OCI-LY7 (cell line): ENCODE measurements around the gene FAM193A. TPM values are rescaled to one million over a fixed set of nuclear protein-coding genes. Genes with fewer than 3 reads are reported as not detected.
A peak's percentile ranks its signal among the peaks of the same experiment; 100 is the strongest.

ENCODE experiments used
- BruUV-seq: library from RNA; stranded (reverse); fragments of 400-500 nt; replicated peaks from 2 replicates; lab custom pipeline; 2021; lab: Mats Ljungman, UMichigan
- CTCF ChIA-PET: fragments of 300-600 bp; sonication (Branson Sonifier 250); formaldehyde crosslinking; loops from one replicate; lab custom pipeline; 2022; ENCODE audit warnings: antibody characterized with exemption; ENCODE audit not compliant: unreplicated experiment; lab: Charles Lee
- POLR2A ChIA-PET: fragments of 300-600 bp; sonication (Branson Sonifier 250); formaldehyde crosslinking; loops from one replicate; lab custom pipeline; 2022; ENCODE audit warnings: antibody characterized with exemption; lab: Charles Lee
- DNase-seq: peaks from one replicate; pipeline ENCODE4 v3.0.0-alpha.2; 2015; ENCODE audit warnings: low spot score
- H2AFZ ChIP-seq: fragments of 200-600 bp; sonication (generic), shearing (Covaris generic); 2 replicates; pipeline ENCODE4 v1.6.1; 2014; ENCODE audit warnings: mild to moderate bottlenecking, antibody characterized with exemption, low read length, moderate library complexity
- H3K27ac ChIP-seq: fragments of 200-600 bp; sonication (generic); 2 replicates; pipeline ENCODE4 v1.5.1; 2014; ENCODE audit warnings: mixed run types, low read depth, mild to moderate bottlenecking, moderate library complexity, low read length, inconsistent platforms; ENCODE audit not compliant: poor library complexity, severe bottlenecking
- H3K36me3 ChIP-seq: fragments of 200-600 bp; sonication (generic); 2 replicates; pipeline ENCODE4 v1.6.1; 2014; ENCODE audit warnings: mild to moderate bottlenecking, antibody characterized with exemption, low read length, moderate library complexity, mixed read lengths; ENCODE audit not compliant: insufficient read depth
- H3K4me1 ChIP-seq: fragments of 200-600 bp; sonication (generic); 2 replicates; pipeline ENCODE4 v1.5.1; 2014; ENCODE audit warnings: mild to moderate bottlenecking, low read length; ENCODE audit not compliant: insufficient read depth, poor library complexity, severe bottlenecking
- H3K4me2 ChIP-seq: fragments of 200-600 bp; sonication (generic); 2 replicates; pipeline ENCODE4 v1.6.1; 2014; ENCODE audit warnings: mild to moderate bottlenecking, low read length
- H3K4me3 ChIP-seq: fragments of 200-600 bp; sonication (generic); 2 replicates; pipeline ENCODE4 v1.5.1; 2014; ENCODE audit warnings: mild to moderate bottlenecking, low read depth, low read length; ENCODE audit not compliant: poor library complexity, severe bottlenecking
- H3K79me2 ChIP-seq: fragments of 200-600 bp; sonication (generic); 2 replicates; pipeline ENCODE4 v1.6.1; 2016; ENCODE audit warnings: low read depth, mild to moderate bottlenecking, low read length, moderate library complexity, mixed read lengths; ENCODE audit not compliant: insufficient read depth
- H3K9me2 ChIP-seq: fragments of 200-600 bp; sonication (generic); 2 replicates; pipeline ENCODE4 v1.6.1; 2016; ENCODE audit warnings: mild to moderate bottlenecking, low read length, mixed read lengths; ENCODE audit not compliant: insufficient read depth
- H3K9me3 ChIP-seq: fragments of 200-600 bp; sonication (generic); 2 replicates; pipeline ENCODE4 v1.6.1; 2014; ENCODE audit warnings: mild to moderate bottlenecking, mixed run types, low read length, mixed read lengths
- H4K20me1 ChIP-seq: fragments of 200-600 bp; sonication (generic); 2 replicates; pipeline ENCODE4 v1.6.1; 2014; ENCODE audit warnings: mild to moderate bottlenecking, antibody characterized with exemption, low read length, moderate library complexity, mixed read lengths; ENCODE audit not compliant: insufficient read depth
- EZH2phosphoT487 ChIP-seq: fragments of 200-600 bp; sonication (generic); IDR thresholded peaks from 2 replicates; pipeline ENCODE4 v1.6.1; 2018; ENCODE audit warnings: low read depth, borderline replicate concordance, mild to moderate bottlenecking, mixed run types, antibody characterized with exemption, low read length, moderate library complexity, mixed read lengths
- intact Hi-C: fragments of 100-400 bp; cut with micrococcal nuclease; formaldehyde crosslinking; loops from one replicate; pipeline ENCODE4 v1.10.0; 2022; ENCODE audit not compliant: unreplicated experiment
- total RNA-seq, 2 experiments: library from RNA; depleted of rRNA in 1 of 2; stranded (reverse); fragments of >200 nt in 1 of 2; shearing (Covaris generic) in 1 of 2; gene quantifications; 2 replicates each; pipeline ENCODE4 v1.2.3, GENCODE V29; 2014 to 2022
- TF ChIP-seq, protein P1 (sequence below): fragments of 200-600 bp; sonication (generic); conservative IDR thresholded peaks from 2 replicates; pipeline ENCODE4 v1.5.1; 2014; ENCODE audit warnings: mild to moderate bottlenecking, antibody characterized with exemption, low read length, moderate library complexity, mixed read lengths

Gene FAM193A
- total RNA-seq, 2 experiments from 2014 or later = 17.8 to 36.7 TPM

DNA sequence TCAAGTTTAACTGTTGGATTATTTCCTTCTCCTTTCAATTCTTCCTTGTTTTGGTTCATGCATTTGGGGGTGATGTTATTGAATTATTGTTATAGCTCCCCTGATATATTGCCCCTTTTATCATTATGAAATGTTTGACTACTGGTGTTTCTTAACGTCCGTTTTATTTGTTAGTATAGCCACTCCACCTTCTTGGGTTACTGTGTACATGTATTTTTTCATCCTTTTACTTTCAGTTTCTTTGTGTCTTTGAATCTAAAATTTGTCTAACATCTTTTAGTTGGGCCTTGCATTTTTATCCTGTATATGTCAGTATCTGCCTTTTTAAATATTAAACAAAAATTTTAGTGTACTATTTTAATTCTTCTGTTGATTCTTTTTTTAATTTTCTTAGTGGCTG, 131.0 kb downstream of the FAM193A start:
- TF ChIP-seq EZH2phosphoT487 = no peak
- TF ChIP-seq, protein P1, sequence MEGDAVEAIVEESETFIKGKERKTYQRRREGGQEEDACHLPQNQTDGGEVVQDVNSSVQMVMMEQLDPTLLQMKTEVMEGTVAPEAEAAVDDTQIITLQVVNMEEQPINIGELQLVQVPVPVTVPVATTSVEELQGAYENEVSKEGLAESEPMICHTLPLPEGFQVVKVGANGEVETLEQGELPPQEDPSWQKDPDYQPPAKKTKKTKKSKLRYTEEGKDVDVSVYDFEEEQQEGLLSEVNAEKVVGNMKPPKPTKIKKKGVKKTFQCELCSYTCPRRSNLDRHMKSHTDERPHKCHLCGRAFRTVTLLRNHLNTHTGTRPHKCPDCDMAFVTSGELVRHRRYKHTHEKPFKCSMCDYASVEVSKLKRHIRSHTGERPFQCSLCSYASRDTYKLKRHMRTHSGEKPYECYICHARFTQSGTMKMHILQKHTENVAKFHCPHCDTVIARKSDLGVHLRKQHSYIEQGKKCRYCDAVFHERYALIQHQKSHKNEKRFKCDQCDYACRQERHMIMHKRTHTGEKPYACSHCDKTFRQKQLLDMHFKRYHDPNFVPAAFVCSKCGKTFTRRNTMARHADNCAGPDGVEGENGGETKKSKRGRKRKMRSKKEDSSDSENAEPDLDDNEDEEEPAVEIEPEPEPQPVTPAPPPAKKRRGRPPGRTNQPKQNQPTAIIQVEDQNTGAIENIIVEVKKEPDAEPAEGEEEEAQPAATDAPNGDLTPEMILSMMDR = no peak
- DNase-seq = no peak
- ChIA-PET CTCF (no interaction called here), POLR2A (no interaction called here)
- Histone ChIP-seq H3K27ac (no peak overlapping the region), H3K9me2 (no peaks in the 10 kb centered on the region), H3K4me3 (no peak overlapping the region), H3K79me2 (no peaks in the 10 kb centered on the region), H3K9me3 (no peaks in the 10 kb centered on the region), H3K4me1 (peaks cover 29% of the 10 kb centered on the region), H3K36me3 (peaks cover 56% of the 10 kb centered on the region), H4K20me1 (no peaks in the 10 kb centered on the region), H2AFZ (no peak overlapping the region), H3K4me2 (no peak overlapping the region)
- intact Hi-C loops = no loop called here
- BruUV-seq = no TSS peak

DNA sequence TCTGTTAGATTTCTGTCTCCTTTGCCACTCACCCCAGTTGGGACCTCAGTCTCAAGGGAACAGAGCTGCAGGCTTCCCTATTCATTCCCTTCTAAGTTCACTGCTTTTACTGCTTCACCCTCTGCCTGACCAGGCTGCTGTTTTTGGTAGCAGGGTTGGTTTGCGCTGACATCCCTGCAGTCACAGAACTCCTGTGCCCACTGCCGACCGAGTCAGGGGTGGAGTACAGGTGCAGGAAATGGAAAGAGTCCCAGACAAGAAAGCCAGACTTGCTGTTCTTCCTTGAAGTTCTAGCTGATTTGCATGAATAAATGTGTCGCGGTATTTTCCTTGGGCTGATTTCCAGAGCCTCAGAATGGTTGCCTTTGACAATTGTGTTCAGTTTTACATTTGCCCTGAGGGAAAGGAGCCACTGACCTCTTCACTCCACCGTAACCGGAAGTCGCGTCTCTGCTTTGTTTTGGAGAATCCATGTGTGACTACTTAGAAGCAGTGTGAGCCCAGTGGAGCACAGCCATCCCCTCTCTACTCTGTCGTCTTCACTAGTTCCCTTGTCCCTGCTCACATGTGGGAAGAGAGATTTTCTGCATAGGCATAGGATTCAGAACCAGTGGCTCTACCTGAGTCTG, 134.9 kb downstream of the FAM193A start:
- peaks cover 35% of the 10 kb centered on the region for H3K4me1 ChIP-seq
- no peak for DNase-seq
- H3K4me3 ChIP-seq = no peak overlapping the region
- TF ChIP-seq EZH2phosphoT487 = no peak
- TF ChIP-seq, protein P1 = no peak
- peaks cover 60% of the 10 kb centered on the region for H3K36me3 ChIP-seq
- peak overlapping the region; percentile 23 for H3K4me2 ChIP-seq
- no peaks in the 10 kb centered on the region for H3K9me3 ChIP-seq
- ChIA-PET POLR2A (interaction anchor here (0.6 kb wide), 1 partner anchor 14 kb away, joined by 3 read pairs; no protein-coding TSS in a partner anchor), CTCF (no interaction called here)
- intact Hi-C loops = no loop called here
- peak overlapping the region; percentile 19 for H3K27ac ChIP-seq
- H2AFZ ChIP-seq = no peak overlapping the region
- H4K20me1 ChIP-seq = no peaks in the 10 kb centered on the region
- no peaks in the 10 kb centered on the region for H3K79me2 ChIP-seq
- BruUV-seq = no TSS peak
- no peaks in the 10 kb centered on the region for H3K9me2 ChIP-seq

DNA sequence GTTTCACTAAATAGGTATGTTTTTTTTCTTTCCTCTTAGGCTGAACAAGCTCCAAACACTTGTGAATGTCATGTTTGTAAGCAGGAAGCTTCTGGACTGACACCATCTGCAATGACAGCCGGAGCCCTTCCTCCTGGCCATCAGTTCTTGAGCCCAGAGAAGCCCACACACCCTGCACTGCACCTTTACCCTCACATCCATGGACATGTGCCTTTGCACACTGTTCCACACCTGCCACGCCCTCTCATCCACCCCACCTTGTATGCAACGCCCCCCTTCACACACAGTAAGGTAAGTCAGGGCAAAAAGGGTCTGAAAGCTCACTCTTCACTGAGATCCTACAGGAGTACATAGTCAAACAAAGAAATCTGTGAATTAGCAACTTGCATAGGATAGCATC, 135.6 kb downstream of the FAM193A start:
- ChIA-PET CTCF (no interaction called here), POLR2A (no interaction called here)
- Histone ChIP-seq H3K36me3 (peaks cover 61% of the 10 kb centered on the region), H3K9me3 (no peaks in the 10 kb centered on the region), H3K4me1 (peaks cover 35% of the 10 kb centered on the region), H3K4me3 (no peak overlapping the region), H2AFZ (no peak overlapping the region), H3K4me2 (no peak overlapping the region), H4K20me1 (no peaks in the 10 kb centered on the region), H3K9me2 (no peaks in the 10 kb centered on the region), H3K27ac (peak overlapping the region; percentile 19), H3K79me2 (no peaks in the 10 kb centered on the region)
- no peak for TF ChIP-seq EZH2phosphoT487
- TF ChIP-seq, protein P1 = no peak
- intact Hi-C loops = no loop called here
- BruUV-seq = no TSS peak
- no peak for DNase-seq
